ENCODE results near the gene C1orf35.

GRCh38 chr1:228077565-228078330 lies 25.4 kb downstream of the C1orf35 start:
- TF ChIP-seq EZH2 (IDR thresholded peaks at IDR 0.05) (no peak), POLR2AphosphoS5 (IDR thresholded peaks at IDR 0.05; ENCODE audit: borderline replicate concordance, low read depth, low read length) (no peak)

Measured in SK-N-MC (cell line).